Measurements from ENCODE around the gene SPTBN1.

Gene SPTBN1

GRCh38 chr2:54581326-54582039 lies 125.4 kb downstream of the SPTBN1 start:
- Histone ChIP-seq H3K27ac (ENCODE audit: low read depth, low read length, severe bottlenecking) (no peak overlapping the region), H3K9me3 (ENCODE audit: control insufficient read depth, low read length) (no peaks in the 10 kb centered on the region), H3K4me3 (ENCODE audit: extremely low read depth, insufficient read depth, low read length, poor library complexity, severe bottlenecking) (no peak overlapping the region), H3K36me3 (ENCODE audit: control insufficient read depth, insufficient read depth, low read length) (peaks cover 20% of the 10 kb centered on the region), H3K4me1 (ENCODE audit: control insufficient read depth, insufficient read depth, low read length, poor library complexity, severe bottlenecking) (peaks cover 34% of the 10 kb centered on the region)
- WGBS, 2 experiments (ENCODE audit: insufficient coverage in 2 of 2), result 78 to 97% methylated on average over 4 to 5 of the region's 7 CpGs

- Histone ChIP-seq H3K9me3 (ENCODE audit: control insufficient read depth, low read length) (no peaks in the 10 kb centered on the region), H3K36me3 (ENCODE audit: control insufficient read depth, insufficient read depth, low read length) (peaks cover 6% of the 10 kb centered on the region), H3K4me3 (ENCODE audit: extremely low read depth, insufficient read depth, low read length, poor library complexity, severe bottlenecking) (no peak overlapping the region), H3K27ac (ENCODE audit: low read depth, low read length, severe bottlenecking) (no peak overlapping the region), H3K4me1 (ENCODE audit: control insufficient read depth, insufficient read depth, low read length, poor library complexity, severe bottlenecking) (peaks cover 38% of the 10 kb centered on the region)
- WGBS, 2 experiments (ENCODE audit: insufficient coverage in 2 of 2), result 65 to 82% methylated on average over 3 to 4 of the region's 5 CpGs
Measured at GRCh38 chr2:54582987-54583386, 126.9 kb downstream of the SPTBN1 start.

- 80% methylated on average over 1 of the region's 1 CpG; no CpG with 5 or more reads in 1 of the 2 experiments for WGBS, 2 experiments (ENCODE audit: insufficient coverage in 2 of 2)
- H3K4me3 ChIP-seq (ENCODE audit: extremely low read depth, insufficient read depth, low read length, poor library complexity, severe bottlenecking), result no peak overlapping the region
- H3K9me3 ChIP-seq (ENCODE audit: control insufficient read depth, low read length), result no peaks in the 10 kb centered on the region
- no peak overlapping the region for H3K27ac ChIP-seq (ENCODE audit: low read depth, low read length, severe bottlenecking)
- peaks cover 6% of the 10 kb centered on the region for H3K36me3 ChIP-seq (ENCODE audit: control insufficient read depth, insufficient read depth, low read length)
- peaks cover 42% of the 10 kb centered on the region for H3K4me1 ChIP-seq (ENCODE audit: control insufficient read depth, insufficient read depth, low read length, poor library complexity, severe bottlenecking)
Measured at GRCh38 chr2:54584598-54584997, 128.5 kb downstream of the SPTBN1 start.

DNA sequence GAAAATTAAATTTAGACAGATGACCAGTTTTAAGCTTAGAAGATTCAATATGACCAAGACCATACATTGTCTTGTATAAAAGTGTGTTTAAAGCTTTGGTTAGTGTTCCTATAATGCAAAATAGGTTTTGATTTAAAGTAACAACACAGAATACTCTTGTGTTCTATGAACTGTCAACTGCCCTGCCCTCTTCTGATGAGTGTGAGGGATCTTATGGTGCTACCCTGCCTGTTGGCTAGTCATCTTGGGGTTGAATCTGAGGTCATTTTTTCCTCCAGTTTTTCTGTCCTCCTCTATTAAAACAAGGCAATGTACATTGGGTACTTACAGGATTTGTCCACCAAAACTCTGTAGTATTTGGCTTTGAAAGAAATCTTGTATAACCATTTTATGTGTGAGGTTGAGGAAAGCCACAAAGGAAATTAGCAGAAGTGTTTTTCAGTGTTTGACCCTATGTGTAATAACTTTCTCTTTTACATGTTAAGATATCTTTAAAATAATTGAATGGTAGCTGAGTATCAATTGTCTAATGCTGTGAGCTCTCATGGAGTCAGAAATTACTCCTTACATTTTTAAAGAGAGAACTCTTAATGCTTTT lies 129.1 kb downstream of the SPTBN1 start:
- Histone ChIP-seq H3K4me1 (ENCODE audit: control insufficient read depth, insufficient read depth, low read length, poor library complexity, severe bottlenecking) (peaks cover 42% of the 10 kb centered on the region), H3K36me3 (ENCODE audit: control insufficient read depth, insufficient read depth, low read length) (peaks cover 6% of the 10 kb centered on the region), H3K4me3 (ENCODE audit: extremely low read depth, insufficient read depth, low read length, poor library complexity, severe bottlenecking) (no peak overlapping the region), H3K27ac (ENCODE audit: low read depth, low read length, severe bottlenecking) (no peak overlapping the region), H3K9me3 (ENCODE audit: control insufficient read depth, low read length) (no peaks in the 10 kb centered on the region)

- peaks cover 6% of the 10 kb centered on the region for H3K36me3 ChIP-seq (ENCODE audit: control insufficient read depth, insufficient read depth, low read length)
- no peaks in the 10 kb centered on the region for H3K9me3 ChIP-seq (ENCODE audit: control insufficient read depth, low read length)
- 100% methylated on average over 1 to 2 of the region's 7 CpGs for WGBS, 2 experiments (ENCODE audit: insufficient coverage in 2 of 2)
- H3K27ac ChIP-seq (ENCODE audit: low read depth, low read length, severe bottlenecking), result no peak overlapping the region
- no peak overlapping the region for H3K4me3 ChIP-seq (ENCODE audit: extremely low read depth, insufficient read depth, low read length, poor library complexity, severe bottlenecking)
- peaks cover 42% of the 10 kb centered on the region for H3K4me1 ChIP-seq (ENCODE audit: control insufficient read depth, insufficient read depth, low read length, poor library complexity, severe bottlenecking)
Measured at GRCh38 chr2:54586062-54586461, 129.9 kb downstream of the SPTBN1 start.

DNA sequence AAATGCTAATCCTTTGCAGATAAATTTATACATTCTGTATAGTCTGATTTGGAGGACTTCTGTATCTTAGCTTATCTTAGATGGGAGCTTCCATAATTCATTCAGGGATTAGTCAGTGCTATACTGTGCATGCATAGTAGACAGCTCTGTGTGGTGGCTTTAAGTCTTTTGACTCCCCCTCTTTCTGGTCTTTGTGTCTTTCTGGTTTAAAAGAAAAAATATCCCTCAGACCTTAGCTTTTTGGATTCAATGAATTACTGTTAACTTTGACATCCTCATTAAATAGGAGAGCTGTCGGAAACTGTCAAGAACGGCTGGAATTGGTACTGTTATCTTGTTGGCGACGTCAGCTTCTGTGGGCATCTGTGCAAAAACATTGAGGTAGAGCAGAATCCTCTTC lies 130.4 kb downstream of the SPTBN1 start:
- peaks cover 39% of the 10 kb centered on the region for H3K4me1 ChIP-seq (ENCODE audit: control insufficient read depth, insufficient read depth, low read length, poor library complexity, severe bottlenecking)
- no peak overlapping the region for H3K4me3 ChIP-seq (ENCODE audit: extremely low read depth, insufficient read depth, low read length, poor library complexity, severe bottlenecking)
- H3K9me3 ChIP-seq (ENCODE audit: control insufficient read depth, low read length), result no peaks in the 10 kb centered on the region
- H3K27ac ChIP-seq (ENCODE audit: low read depth, low read length, severe bottlenecking), result no peak overlapping the region
- peaks cover 6% of the 10 kb centered on the region for H3K36me3 ChIP-seq (ENCODE audit: control insufficient read depth, insufficient read depth, low read length)
- WGBS, 2 experiments (ENCODE audit: insufficient coverage in 2 of 2), result 97% methylated on average over 4 of the region's 4 CpGs; no CpG with 5 or more reads in 1 of the 2 experiments

DNA sequence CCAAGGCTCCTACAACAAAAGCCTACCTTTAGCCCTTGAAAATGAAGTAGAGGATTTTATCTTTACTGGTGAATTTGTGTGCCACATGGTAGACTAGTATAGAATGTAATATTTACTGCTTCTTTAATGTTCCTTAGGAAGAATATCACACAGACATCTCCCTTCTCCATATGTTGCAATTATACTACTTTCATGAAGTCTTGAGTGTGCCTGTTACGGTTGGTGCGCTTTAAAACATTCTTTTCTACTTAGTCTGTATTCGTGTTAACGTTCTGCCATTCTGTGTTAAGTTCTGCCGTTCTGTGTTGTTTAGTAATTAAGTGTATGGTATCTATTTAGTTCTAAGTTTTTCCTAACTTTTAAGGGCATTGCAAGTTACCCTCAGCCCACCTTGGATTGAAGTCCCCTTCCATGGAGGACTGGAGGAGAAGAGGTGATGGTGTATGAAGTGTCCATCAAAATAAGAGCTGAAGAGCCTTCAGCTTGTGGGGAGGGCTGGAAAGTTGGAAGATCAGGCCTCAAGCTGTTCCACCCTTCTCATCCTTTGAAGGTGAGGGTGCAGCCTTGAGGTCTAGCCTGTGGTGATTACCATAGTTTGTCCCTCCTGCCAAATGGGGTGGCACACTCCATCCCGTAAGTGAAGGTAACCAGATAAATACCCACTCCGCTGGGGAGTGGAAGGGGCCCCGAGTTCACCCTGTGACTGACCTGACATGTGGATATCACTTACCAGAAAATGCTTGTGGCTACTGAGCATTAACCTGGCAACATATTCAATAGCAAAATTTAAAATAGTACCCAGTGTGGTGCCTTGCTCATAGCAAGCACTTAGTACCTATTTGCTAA lies 131.3 kb downstream of the SPTBN1 start:
- 90 to 97% methylated on average over 4 to 6 of the region's 8 CpGs for WGBS, 2 experiments (ENCODE audit: insufficient coverage in 2 of 2)
- no peak overlapping the region for H3K27ac ChIP-seq (ENCODE audit: low read depth, low read length, severe bottlenecking)
- H3K4me1 ChIP-seq (ENCODE audit: control insufficient read depth, insufficient read depth, low read length, poor library complexity, severe bottlenecking), result peaks cover 36% of the 10 kb centered on the region
- peaks cover under 1% of the 10 kb centered on the region for H3K36me3 ChIP-seq (ENCODE audit: control insufficient read depth, insufficient read depth, low read length)
- no peaks in the 10 kb centered on the region for H3K9me3 ChIP-seq (ENCODE audit: control insufficient read depth, low read length)
- no peak overlapping the region for H3K4me3 ChIP-seq (ENCODE audit: extremely low read depth, insufficient read depth, low read length, poor library complexity, severe bottlenecking)

DNA sequence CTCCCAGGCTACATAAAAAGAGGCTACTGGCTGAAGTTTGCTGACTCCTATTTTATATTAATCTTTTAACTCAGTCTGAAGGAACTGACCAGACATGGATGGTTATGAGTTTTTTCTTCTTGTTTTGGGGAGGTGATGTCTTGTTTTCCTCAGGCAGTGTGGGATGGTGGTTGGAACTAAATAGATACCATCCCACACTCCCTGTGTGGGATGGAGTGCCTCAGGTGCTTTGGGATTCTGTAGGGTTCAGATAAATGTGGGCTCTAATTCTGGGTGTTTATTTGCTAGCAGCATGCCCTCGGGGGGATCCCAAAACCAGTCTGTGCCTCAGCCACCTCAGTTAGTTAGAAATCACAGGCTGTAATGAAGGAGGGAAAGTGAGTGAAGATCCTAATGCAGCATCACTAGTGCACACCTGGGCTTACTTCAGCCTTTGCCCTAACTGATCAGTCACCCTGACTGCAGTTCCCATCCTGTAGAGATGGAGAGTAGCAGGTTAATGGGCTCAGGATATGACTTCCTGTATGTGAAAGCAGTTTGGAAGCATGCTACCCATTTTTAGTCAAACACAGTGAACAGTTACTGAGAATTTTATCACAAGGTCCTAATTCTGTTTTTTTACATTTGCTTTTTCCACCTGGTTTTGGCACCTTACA lies 132.2 kb downstream of the SPTBN1 start:
- H3K36me3 ChIP-seq (ENCODE audit: control insufficient read depth, insufficient read depth, low read length), result peaks cover 8% of the 10 kb centered on the region
- WGBS, 2 experiments (ENCODE audit: insufficient coverage in 2 of 2), result 83% methylated on average over 1 of the region's 1 CpG; no CpG with 5 or more reads in 1 of the 2 experiments
- H3K4me3 ChIP-seq (ENCODE audit: extremely low read depth, insufficient read depth, low read length, poor library complexity, severe bottlenecking), result no peak overlapping the region
- H3K27ac ChIP-seq (ENCODE audit: low read depth, low read length, severe bottlenecking), result no peak overlapping the region
- no peaks in the 10 kb centered on the region for H3K9me3 ChIP-seq (ENCODE audit: control insufficient read depth, low read length)
- H3K4me1 ChIP-seq (ENCODE audit: control insufficient read depth, insufficient read depth, low read length, poor library complexity, severe bottlenecking), result peaks cover 36% of the 10 kb centered on the region

DNA sequence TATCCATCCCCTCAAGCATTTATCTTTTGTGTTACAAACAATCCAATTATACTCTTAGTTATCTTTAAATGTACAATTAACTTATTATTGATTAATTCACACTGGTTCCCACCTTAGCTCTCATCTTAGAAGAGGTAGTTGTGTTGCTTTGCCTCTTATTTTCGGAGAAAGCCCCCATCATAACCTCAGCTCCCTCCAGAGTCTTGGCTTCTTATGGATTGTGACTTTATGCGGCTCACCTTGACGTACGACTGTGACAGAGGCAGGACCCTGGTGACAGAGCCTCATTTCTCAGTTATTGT lies 132.9 kb downstream of the SPTBN1 start:
- 92 to 100% methylated on average over 3 of the region's 4 CpGs for WGBS, 2 experiments (ENCODE audit: insufficient coverage in 2 of 2)
- Histone ChIP-seq H3K27ac (ENCODE audit: low read depth, low read length, severe bottlenecking) (peak overlapping the region; percentile 87), H3K4me1 (ENCODE audit: control insufficient read depth, insufficient read depth, low read length, poor library complexity, severe bottlenecking) (peaks cover 36% of the 10 kb centered on the region), H3K36me3 (ENCODE audit: control insufficient read depth, insufficient read depth, low read length) (peaks cover 11% of the 10 kb centered on the region), H3K9me3 (ENCODE audit: control insufficient read depth, low read length) (no peaks in the 10 kb centered on the region), H3K4me3 (ENCODE audit: extremely low read depth, insufficient read depth, low read length, poor library complexity, severe bottlenecking) (no peak overlapping the region)

- H3K4me3 ChIP-seq (ENCODE audit: extremely low read depth, insufficient read depth, low read length, poor library complexity, severe bottlenecking), result no peak overlapping the region
- H3K9me3 ChIP-seq (ENCODE audit: control insufficient read depth, low read length), result no peaks in the 10 kb centered on the region
- H3K27ac ChIP-seq (ENCODE audit: low read depth, low read length, severe bottlenecking), result peak overlapping the region; percentile 87
- peaks cover 17% of the 10 kb centered on the region for H3K36me3 ChIP-seq (ENCODE audit: control insufficient read depth, insufficient read depth, low read length)
- H3K4me1 ChIP-seq (ENCODE audit: control insufficient read depth, insufficient read depth, low read length, poor library complexity, severe bottlenecking), result peaks cover 36% of the 10 kb centered on the region
- WGBS, 2 experiments (ENCODE audit: insufficient coverage in 2 of 2), result 50 to 86% methylated on average over 1 to 4 of the region's 7 CpGs
Measured at GRCh38 chr2:54589340-54590215, 133.5 kb downstream of the SPTBN1 start.
